ENCODE measurements around the gene GPC5. TPM values are rescaled to one million over a fixed set of nuclear protein-coding genes. Genes with fewer than 3 reads are reported as not detected.

GPC5 gene
- total and polyA plus RNA-seq, 10 donors, result 0.04 to 0.83 (median 0.26) TPM; not detected in 3

GRCh38 chr13:91909617-91910016 is 511.2 kb downstream of the GPC5 start:
- H3K9me3 ChIP-seq, result no peaks in the 10 kb centered on the region
- TF ChIP-seq POLR2AphosphoS5 (IDR thresholded peaks at IDR 0.05) (no peak), POLR2A (IDR thresholded peaks at IDR 0.05) (no peak), CTCF (IDR thresholded peaks at IDR 0.05 in 8 of 11, conservative IDR thresholded peaks at IDR 0.05 in 3 of 11) (no peak)
- H3K4me1 ChIP-seq, result no peaks in the 10 kb centered on the region
- no peak overlapping the region for H3K4me3 ChIP-seq
- WGBS, 5 donors, result 75 to 90% (median 82%) methylated on average over 2 of the region's 2 CpGs
- no peaks in the 10 kb centered on the region for H3K36me3 ChIP-seq
- DNase-seq, result no peak
- intact Hi-C loops (cut with DNase I; ENCODE audit: low total_unique reads), result no loop called here
- H3K27ac ChIP-seq, result no peak overlapping the region
- no peaks in the 10 kb centered on the region for H3K27me3 ChIP-seq (replicated peaks in 1 of 7)

- intact Hi-C loops (cut with DNase I; ENCODE audit: low total_unique reads), result no loop called here
- Histone ChIP-seq H3K4me3 (no peak overlapping the region), H3K4me1 (no peaks in the 10 kb centered on the region), H3K9me3 (peaks cover 0 to 4% (median 0%) of the 10 kb centered on the region in 8 donors), H3K27me3 (replicated peaks in 1 of 7) (no peaks in the 10 kb centered on the region), H3K27ac (no peak overlapping the region), H3K36me3 (no peaks in the 10 kb centered on the region)
- 84 to 92% (median 88%) methylated on average over 6 of the region's 6 CpGs for WGBS, 5 donors
- no peak for DNase-seq
- no peak for TF ChIP-seq POLR2AphosphoS5 (IDR thresholded peaks at IDR 0.05)
- no peak for TF ChIP-seq POLR2A (IDR thresholded peaks at IDR 0.05)
- no peak for TF ChIP-seq CTCF (IDR thresholded peaks at IDR 0.05 in 8 of 11, conservative IDR thresholded peaks at IDR 0.05 in 3 of 11)
Measured at GRCh38 chr13:91922969-91923592, 524.7 kb downstream of the GPC5 start.

GRCh38 chr13:91930687-91931086 is 532.3 kb downstream of the GPC5 start:
- no peaks in the 10 kb centered on the region for H3K9me3 ChIP-seq
- no peaks in the 10 kb centered on the region for H3K27me3 ChIP-seq (replicated peaks in 1 of 7)
- DNase-seq, result no peak
- TF ChIP-seq POLR2A (IDR thresholded peaks at IDR 0.05) (no peak), CTCF (IDR thresholded peaks at IDR 0.05 in 8 of 11, conservative IDR thresholded peaks at IDR 0.05 in 3 of 11) (no peak), POLR2AphosphoS5 (IDR thresholded peaks at IDR 0.05) (no peak)
- intact Hi-C loops (cut with DNase I; ENCODE audit: low total_unique reads), result no loop called here
- WGBS, 5 donors, result 67 to 89% (median 77%) methylated on average over 1 of the region's 1 CpG
- H3K36me3 ChIP-seq, result no peaks in the 10 kb centered on the region
- H3K4me1 ChIP-seq, result no peaks in the 10 kb centered on the region
- H3K4me3 ChIP-seq, result no peak overlapping the region
- no peak overlapping the region for H3K27ac ChIP-seq

GRCh38 chr13:91934354-91934753 is 535.9 kb downstream of the GPC5 start:
- Histone ChIP-seq H3K36me3 (no peaks in the 10 kb centered on the region), H3K4me3 (no peak overlapping the region), H3K9me3 (no peaks in the 10 kb centered on the region), H3K27ac (no peak overlapping the region), H3K4me1 (no peaks in the 10 kb centered on the region), H3K27me3 (replicated peaks in 1 of 7) (no peaks in the 10 kb centered on the region)
- TF ChIP-seq POLR2A (IDR thresholded peaks at IDR 0.05) (no peak), CTCF (IDR thresholded peaks at IDR 0.05 in 8 of 11, conservative IDR thresholded peaks at IDR 0.05 in 3 of 11) (no peak), POLR2AphosphoS5 (IDR thresholded peaks at IDR 0.05) (no peak)
- no peak for DNase-seq
- intact Hi-C loops (cut with DNase I; ENCODE audit: low total_unique reads), result no loop called here
- WGBS, 5 donors, result 71 to 83% (median 73%) methylated on average over 4 of the region's 4 CpGs

Data from spleen (tissue), 11 donors.